Measurements from ENCODE around the gene TBC1D23. TPM values are rescaled to one million over a fixed set of nuclear protein-coding genes. Genes with fewer than 3 reads are reported as not detected.

Gene TBC1D23
- total and polyA plus RNA-seq, 4 donors = 8.7 to 30.3 (median 17.8) TPM

DNA sequence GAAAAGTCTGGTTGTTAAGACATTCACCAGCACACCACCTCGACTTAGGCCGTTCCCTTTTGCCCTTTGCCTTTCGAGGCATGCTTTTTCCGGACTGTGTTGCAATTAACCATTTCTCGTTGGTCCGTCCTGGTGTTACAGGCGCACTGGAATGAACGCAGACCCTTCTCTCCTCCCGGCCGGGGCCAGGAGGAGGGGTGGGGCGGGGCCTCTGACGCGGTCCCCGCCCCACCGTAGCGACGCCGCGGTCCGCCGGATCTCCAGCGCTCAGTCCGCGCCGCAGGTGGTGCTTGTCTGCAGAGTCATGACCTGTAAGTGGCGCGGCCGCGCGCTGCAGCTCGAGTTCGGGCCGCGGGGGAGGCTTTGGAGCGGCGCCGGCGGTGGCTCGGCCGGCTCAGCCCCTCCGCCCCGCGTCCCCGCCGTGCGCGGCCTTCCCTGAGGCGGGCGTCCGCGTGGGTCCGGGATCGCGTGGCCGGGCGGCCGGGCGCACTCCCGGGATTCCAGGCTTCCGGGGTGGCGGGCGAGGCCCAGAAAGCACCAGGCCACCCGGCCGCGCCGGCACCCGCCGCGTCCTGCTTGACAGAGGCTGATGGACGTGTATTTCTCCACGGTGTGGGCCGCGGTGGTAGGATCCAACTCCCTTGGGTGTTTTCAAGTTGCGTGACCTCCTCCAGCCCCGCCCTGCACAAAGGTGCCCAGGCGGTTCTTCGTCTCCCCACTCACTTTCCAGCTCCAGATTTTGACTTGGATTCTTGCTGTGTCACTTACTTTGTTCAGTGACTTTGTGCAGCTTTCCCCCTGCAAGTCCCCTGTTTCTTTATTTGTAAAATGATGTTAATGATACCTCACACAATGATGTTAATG lies 73.9 kb downstream of the TBC1D23 start, which contains the start of gene NIT2:
TSS of gene NIT2 (plus strand) at position 270 of the 864 bp plus-strand sequence. CDS start at position 305, 35 bp downstream.
- Histone ChIP-seq H3K9ac (ENCODE audit: low read depth in 1 of 2, low read length in 2 of 2) (peak within 1 kb of the TSS; percentile 53 to 84), H3K4me1 (ENCODE audit: control insufficient read depth in 4 of 4, insufficient read depth in 4 of 4, low read length in 3 of 4) (peaks cover 7 to 69% (median 51%) of the 10 kb centered on the region in 4 donors), H3K36me3 (ENCODE audit: control insufficient read depth in 4 of 4, insufficient read depth in 3 of 4, low read depth in 1 of 4, low read length in 3 of 4) (peaks cover 0 to 5% (median 2%) of the 10 kb centered on the region in 4 donors), H3K27ac (ENCODE audit: low read depth in 1 of 2, low read length in 2 of 2) (peak within 1 kb of the TSS; percentile 59 to 90), H3K9me3 (ENCODE audit: control insufficient read depth in 4 of 4, low read length in 3 of 4) (no peaks in the 10 kb centered on the region), H3K27me3 (ENCODE audit: control insufficient read depth in 4 of 4, insufficient read depth in 4 of 4, low read length in 3 of 4) (no peaks in the 10 kb centered on the region), H3K4me3 (ENCODE audit: low read depth in 1 of 3, low read length in 3 of 3) (peak within 1 kb of the TSS; percentile 58 to 91 (median 72))
- WGBS = under 1% methylated on average over 77 of the region's 77 CpGs
- TF ChIP-seq REST (IDR thresholded peaks at IDR 0.05) (peak; percentile 91), RXRA (IDR thresholded peaks at IDR 0.05) (peak; percentile 89 to 93), GABPA (IDR thresholded peaks at IDR 0.05 in 1 of 2, conservative IDR thresholded peaks at IDR 0.05 in 1 of 2) (peak in 1 of 2 donors; percentile 50), HNF4G (IDR thresholded peaks at IDR 0.05) (peak; percentile 73), HNF4A (conservative IDR thresholded peaks at IDR 0.05) (peak; percentile 86 to 92), JUND (IDR thresholded peaks at IDR 0.05) (peak; percentile 62 to 70), EGR1 (IDR thresholded peaks at IDR 0.05; ENCODE audit: low read depth in 2 of 2) (peak; percentile 44 to 52), TAF1 (conservative IDR thresholded peaks at IDR 0.05) (peak; percentile 63), CTCF (IDR thresholded peaks at IDR 0.05; ENCODE audit: low read depth, low read length, missing input control) (no peak), RAD21 (IDR thresholded peaks at IDR 0.05) (peak; percentile 31 to 54), FOXA1 (IDR thresholded peaks at IDR 0.05) (no peak), SP1 (IDR thresholded peaks at IDR 0.05) (peak; percentile 94), YY1 (IDR thresholded peaks at IDR 0.05) (peak; percentile 78), NR2F2 (IDR thresholded peaks at IDR 0.05) (peak; percentile 82), FOXA2 (IDR thresholded peaks at IDR 0.05) (peak; percentile 44)
- TF ChIP-seq, protein P1, sequence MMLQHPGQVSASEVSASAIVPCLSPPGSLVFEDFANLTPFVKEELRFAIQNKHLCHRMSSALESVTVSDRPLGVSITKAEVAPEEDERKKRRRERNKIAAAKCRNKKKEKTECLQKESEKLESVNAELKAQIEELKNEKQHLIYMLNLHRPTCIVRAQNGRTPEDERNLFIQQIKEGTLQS (IDR thresholded peaks at IDR 0.05) = no peak
- TF ChIP-seq, protein P2, sequence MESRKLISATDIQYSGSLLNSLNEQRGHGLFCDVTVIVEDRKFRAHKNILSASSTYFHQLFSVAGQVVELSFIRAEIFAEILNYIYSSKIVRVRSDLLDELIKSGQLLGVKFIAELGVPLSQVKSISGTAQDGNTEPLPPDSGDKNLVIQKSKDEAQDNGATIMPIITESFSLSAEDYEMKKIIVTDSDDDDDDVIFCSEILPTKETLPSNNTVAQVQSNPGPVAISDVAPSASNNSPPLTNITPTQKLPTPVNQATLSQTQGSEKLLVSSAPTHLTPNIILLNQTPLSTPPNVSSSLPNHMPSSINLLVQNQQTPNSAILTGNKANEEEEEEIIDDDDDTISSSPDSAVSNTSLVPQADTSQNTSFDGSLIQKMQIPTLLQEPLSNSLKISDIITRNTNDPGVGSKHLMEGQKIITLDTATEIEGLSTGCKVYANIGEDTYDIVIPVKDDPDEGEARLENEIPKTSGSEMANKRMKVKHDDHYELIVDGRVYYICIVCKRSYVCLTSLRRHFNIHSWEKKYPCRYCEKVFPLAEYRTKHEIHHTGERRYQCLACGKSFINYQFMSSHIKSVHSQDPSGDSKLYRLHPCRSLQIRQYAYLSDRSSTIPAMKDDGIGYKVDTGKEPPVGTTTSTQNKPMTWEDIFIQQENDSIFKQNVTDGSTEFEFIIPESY (IDR thresholded peaks at IDR 0.05) = peak; percentile 62
- TF ChIP-seq, protein P3, sequence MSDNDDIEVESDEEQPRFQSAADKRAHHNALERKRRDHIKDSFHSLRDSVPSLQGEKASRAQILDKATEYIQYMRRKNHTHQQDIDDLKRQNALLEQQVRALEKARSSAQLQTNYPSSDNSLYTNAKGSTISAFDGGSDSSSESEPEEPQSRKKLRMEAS (IDR thresholded peaks at IDR 0.05) = peak; percentile 90
- DNase-seq (ENCODE audit: low spot score) = peak; percentile 82

All from liver (tissue), 9 donors.